Loucy (cell line): Measurements from ENCODE around the gene LTK.
A peak's percentile ranks its signal among the peaks of the same experiment; 100 is the strongest.

Source experiments
- H2AFZ ChIP-seq: fragments of 200-600 bp; sonication (generic); 2 replicates; pipeline ENCODE4 v1.6.0; 2016; ENCODE audit warnings: antibody characterized with exemption, mild to moderate bottlenecking, low read length, moderate library complexity
- H3F3A ChIP-seq: fragments of 200-600 bp; 2 replicates; pipeline ENCODE4 v1.6.0; 2016; ENCODE audit warnings: antibody characterized with exemption, low read depth, mild to moderate bottlenecking
- H3K27me3 ChIP-seq: fragments of 200-600 bp; sonication (generic); 2 replicates; pipeline ENCODE4 v1.6.1; 2014; ENCODE audit warnings: low read length, mild to moderate bottlenecking; ENCODE audit not compliant: insufficient read depth, poor library complexity, severe bottlenecking
- H3K36me3 ChIP-seq: fragments of 200-600 bp; sonication (generic); 2 replicates; pipeline ENCODE4 v1.6.1; 2016; ENCODE audit warnings: low read length; ENCODE audit not compliant: insufficient read depth
- H3K4me1 ChIP-seq: fragments of 200-600 bp; sonication (generic); 2 replicates; pipeline ENCODE4 v1.5.1; 2014; ENCODE audit warnings: low read length, mild to moderate bottlenecking; ENCODE audit not compliant: insufficient read depth, poor library complexity, severe bottlenecking
- H3K4me2 ChIP-seq: fragments of 200-600 bp; sonication (generic); 2 replicates; pipeline ENCODE4 v1.6.0; 2014; ENCODE audit warnings: antibody characterized with exemption, low read length, low read depth, mild to moderate bottlenecking; ENCODE audit not compliant: poor library complexity, severe bottlenecking
- H3K4me3 ChIP-seq: fragments of 200-600 bp; sonication (generic); 2 replicates; pipeline ENCODE4 v1.5.1; 2014; ENCODE audit warnings: low read length, mild to moderate bottlenecking, mixed read lengths; ENCODE audit not compliant: poor library complexity, severe bottlenecking
- H3K79me2 ChIP-seq: fragments of 200-600 bp; sonication (generic); 2 replicates; pipeline ENCODE4 v1.6.1; 2014; ENCODE audit warnings: low read length; ENCODE audit not compliant: insufficient read depth
- H3K9ac ChIP-seq: fragments of 200-600 bp; sonication (generic); 2 replicates; pipeline ENCODE4 v1.6.0; 2014; ENCODE audit warnings: mild to moderate bottlenecking, low read depth, low read length, moderate library complexity; ENCODE audit not compliant: poor library complexity, severe bottlenecking
- H3K9me2 ChIP-seq: fragments of 200-600 bp; sonication (generic); replicated peaks from 2 replicates; pipeline ENCODE4 v1.6.1; 2016; ENCODE audit warnings: low read depth, low read length, mixed read lengths
- H3K9me3 ChIP-seq: fragments of 200-600 bp; sonication (generic); 2 replicates; pipeline ENCODE4 v1.6.1; 2014; ENCODE audit warnings: mild to moderate bottlenecking, antibody characterized with exemption, low read length, low read depth; ENCODE audit not compliant: insufficient read depth
- H4K20me1 ChIP-seq: fragments of 200-600 bp; sonication (generic); 2 replicates; pipeline ENCODE4 v1.6.0; 2014; ENCODE audit warnings: antibody characterized with exemption, low read length, mild to moderate bottlenecking; ENCODE audit not compliant: insufficient read depth, poor library complexity, severe bottlenecking
- EZH2phosphoT487 ChIP-seq: fragments of 200-600 bp; IDR thresholded peaks from 2 replicates; pipeline ENCODE4 v1.6.1; 2018; ENCODE audit warnings: antibody characterized with exemption, mild to moderate bottlenecking, moderate library complexity, borderline replicate concordance
- TF ChIP-seq, protein P1 (sequence below): fragments of 200-600 bp; sonication (generic); conservative IDR thresholded peaks from 2 replicates; pipeline ENCODE4 v1.5.1; 2014; ENCODE audit warnings: mild to moderate bottlenecking, antibody characterized with exemption, low read length

The LTK gene

DNA sequence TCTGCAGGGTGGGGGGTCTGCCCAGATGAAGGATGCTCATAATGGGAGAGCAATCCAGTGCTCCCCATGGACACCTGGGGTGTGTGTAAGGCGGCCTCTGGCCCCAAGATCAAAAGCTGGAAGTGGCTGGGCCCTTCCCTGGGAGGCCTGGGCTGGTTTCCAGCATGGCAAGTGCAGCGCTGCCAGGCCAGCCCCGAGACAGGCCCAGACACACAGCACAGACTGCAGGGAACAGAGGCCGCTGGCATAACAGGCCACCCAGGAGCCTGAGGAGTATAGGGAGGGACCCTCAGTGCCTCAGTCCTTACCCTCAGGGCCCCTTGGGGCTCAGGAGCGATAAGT, 10.0 kb downstream of the LTK start:
- Histone ChIP-seq H3K36me3 (no peaks in the 10 kb centered on the region), H3K79me2 (no peaks in the 10 kb centered on the region), H2AFZ (no peak overlapping the region), H3F3A (no peaks in the 10 kb centered on the region), H3K9me3 (no peaks in the 10 kb centered on the region), H3K27me3 (no peaks in the 10 kb centered on the region), H3K4me3 (peak overlapping the region; percentile 53), H3K9me2 (no peaks in the 10 kb centered on the region), H4K20me1 (no peaks in the 10 kb centered on the region), H3K9ac (peak overlapping the region; percentile 71), H3K4me2 (peak overlapping the region; percentile 59), H3K4me1 (peaks cover 9% of the 10 kb centered on the region)
- TF ChIP-seq EZH2phosphoT487 = no peak
- TF ChIP-seq, protein P1, sequence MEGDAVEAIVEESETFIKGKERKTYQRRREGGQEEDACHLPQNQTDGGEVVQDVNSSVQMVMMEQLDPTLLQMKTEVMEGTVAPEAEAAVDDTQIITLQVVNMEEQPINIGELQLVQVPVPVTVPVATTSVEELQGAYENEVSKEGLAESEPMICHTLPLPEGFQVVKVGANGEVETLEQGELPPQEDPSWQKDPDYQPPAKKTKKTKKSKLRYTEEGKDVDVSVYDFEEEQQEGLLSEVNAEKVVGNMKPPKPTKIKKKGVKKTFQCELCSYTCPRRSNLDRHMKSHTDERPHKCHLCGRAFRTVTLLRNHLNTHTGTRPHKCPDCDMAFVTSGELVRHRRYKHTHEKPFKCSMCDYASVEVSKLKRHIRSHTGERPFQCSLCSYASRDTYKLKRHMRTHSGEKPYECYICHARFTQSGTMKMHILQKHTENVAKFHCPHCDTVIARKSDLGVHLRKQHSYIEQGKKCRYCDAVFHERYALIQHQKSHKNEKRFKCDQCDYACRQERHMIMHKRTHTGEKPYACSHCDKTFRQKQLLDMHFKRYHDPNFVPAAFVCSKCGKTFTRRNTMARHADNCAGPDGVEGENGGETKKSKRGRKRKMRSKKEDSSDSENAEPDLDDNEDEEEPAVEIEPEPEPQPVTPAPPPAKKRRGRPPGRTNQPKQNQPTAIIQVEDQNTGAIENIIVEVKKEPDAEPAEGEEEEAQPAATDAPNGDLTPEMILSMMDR = no peak

DNA sequence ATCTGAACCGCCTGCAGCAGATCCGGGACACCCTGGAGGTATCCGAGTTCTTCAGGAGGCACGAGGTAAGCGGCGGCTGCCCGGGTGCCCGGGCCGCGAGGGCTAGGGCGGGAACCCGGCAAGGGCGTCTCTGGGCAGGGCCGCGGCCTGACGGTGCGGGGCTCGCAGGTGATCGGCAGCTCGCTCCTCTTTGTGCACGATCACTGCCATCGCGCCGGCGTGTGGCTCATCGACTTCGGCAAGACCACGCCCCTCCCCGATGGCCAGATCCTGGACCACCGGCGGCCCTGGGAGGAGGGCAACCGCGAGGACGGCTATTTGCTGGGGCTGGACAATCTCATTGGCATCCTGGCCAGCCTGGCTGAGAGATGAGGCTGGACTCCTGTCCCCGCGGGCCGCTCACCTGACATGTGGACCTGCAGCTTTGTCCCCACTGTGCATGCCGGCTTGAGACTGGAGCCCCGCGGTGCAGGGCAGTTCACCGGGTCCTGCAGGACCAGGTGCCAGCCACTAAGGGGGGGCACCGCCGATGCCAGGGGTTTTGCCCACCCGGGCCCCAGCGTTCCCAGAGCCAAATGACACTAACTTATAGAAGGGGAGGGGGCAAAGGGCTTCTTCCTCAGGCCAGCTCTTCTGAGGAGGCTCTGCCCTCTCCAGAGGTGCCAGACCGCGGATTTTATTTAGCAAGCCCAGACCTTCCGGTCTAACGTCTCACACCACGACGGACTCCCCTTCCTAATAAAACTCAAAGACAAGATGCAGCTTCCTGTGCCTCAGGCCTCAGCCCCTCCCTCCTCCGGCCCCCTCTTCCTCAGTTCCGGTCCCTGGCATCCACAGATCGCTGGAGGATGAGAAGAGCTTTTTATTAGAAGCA, 10.6 kb downstream of the LTK start:
- Histone ChIP-seq H3K4me3 (peak overlapping the region; percentile 53), H3K9ac (peak overlapping the region; percentile 71), H4K20me1 (no peaks in the 10 kb centered on the region), H3K36me3 (no peaks in the 10 kb centered on the region), H3F3A (no peaks in the 10 kb centered on the region), H3K4me1 (peaks cover 9% of the 10 kb centered on the region), H3K27me3 (no peaks in the 10 kb centered on the region), H3K79me2 (no peaks in the 10 kb centered on the region), H2AFZ (no peak overlapping the region), H3K4me2 (peak overlapping the region; percentile 59), H3K9me3 (no peaks in the 10 kb centered on the region), H3K9me2 (no peaks in the 10 kb centered on the region)
- TF ChIP-seq, protein P1 = no peak
- no peak for TF ChIP-seq EZH2phosphoT487

DNA sequence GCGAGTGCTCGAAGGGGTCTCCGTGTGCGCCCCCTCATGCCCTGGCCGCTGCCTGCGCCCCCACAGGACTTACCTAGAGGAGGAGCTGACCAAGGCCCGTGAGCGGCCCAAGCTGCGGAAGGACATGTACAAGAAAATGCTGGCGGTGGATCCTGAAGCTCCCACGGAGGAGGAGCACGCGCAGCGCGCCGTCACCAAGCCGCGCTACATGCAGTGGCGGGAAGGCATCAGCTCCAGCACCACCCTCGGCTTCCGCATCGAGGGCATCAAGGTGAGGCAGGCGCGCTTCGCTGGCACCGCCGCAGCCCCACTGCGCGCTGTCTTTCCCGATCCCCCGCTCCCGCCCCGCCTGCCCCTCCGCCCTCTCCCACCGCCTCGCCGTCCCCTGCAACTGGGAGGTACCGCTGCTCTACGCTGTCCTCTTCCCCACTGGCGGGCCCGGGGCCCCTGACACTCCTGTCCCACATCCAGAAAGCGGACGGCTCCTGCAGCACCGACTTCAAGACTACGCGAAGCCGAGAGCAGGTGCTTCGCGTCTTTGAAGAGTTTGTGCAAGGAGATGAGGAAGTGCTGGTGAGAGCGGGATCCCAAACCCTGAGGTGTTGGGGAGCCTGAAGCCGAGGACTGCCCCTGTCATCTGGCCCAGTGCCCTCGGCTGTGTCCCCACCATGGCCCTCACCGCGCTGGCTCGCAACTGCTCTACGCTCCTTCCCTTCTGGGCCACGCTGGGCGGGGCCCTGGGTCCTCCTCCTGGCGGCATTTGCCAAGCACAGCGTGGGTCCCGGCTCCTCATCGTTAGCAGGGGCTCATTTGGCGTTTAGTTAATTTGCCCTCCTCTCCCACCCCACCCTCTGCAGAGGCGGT, 11.5 kb downstream of the LTK start:
- Histone ChIP-seq H4K20me1 (no peaks in the 10 kb centered on the region), H3K4me3 (peak overlapping the region; percentile 53), H3K79me2 (no peaks in the 10 kb centered on the region), H3K27me3 (no peaks in the 10 kb centered on the region), H3K9ac (peak overlapping the region; percentile 60), H3K4me1 (peaks cover 9% of the 10 kb centered on the region), H3K9me2 (no peaks in the 10 kb centered on the region), H3K9me3 (no peaks in the 10 kb centered on the region), H2AFZ (no peak overlapping the region), H3K36me3 (no peaks in the 10 kb centered on the region), H3K4me2 (peak overlapping the region; percentile 50), H3F3A (no peaks in the 10 kb centered on the region)
- TF ChIP-seq, protein P1 = no peak
- no peak for TF ChIP-seq EZH2phosphoT487
